A549 (cell line): Measurements from ENCODE around the gene DYNLT4. TPM values are rescaled to one million over a fixed set of nuclear protein-coding genes. Genes with fewer than 3 reads are reported as not detected.
"Not testable (repeated sequence)": the region's sequence is repeated elsewhere in the genome, so short reads cannot be mapped to it uniquely, and the experiment has no call there.

Experiments used
- ATAC-seq, 2 experiments: fragments of 200-7000 bp in 1 of 2; fragments of >200 bp in 1 of 2; cut with Nextera tagmentation in 1 of 2; cut with Tn5 transposase in 1 of 2; 3 replicates each; pipeline versions ENCODE4 v1.8.0 to v1.9.1; 2018 to 2020; ENCODE audit warnings: mild to moderate bottlenecking in 1 of 2, moderate library complexity in 1 of 2
- CTCF ChIA-PET: fragments of 300-600 bp; sonication (Branson Sonifier 250); formaldehyde crosslinking; extraction: SDS; loops from one replicate; lab custom pipeline; 2021; ENCODE audit warnings: antibody characterized with exemption, inconsistent platforms; lab: Yijun Ruan, JAX
- POLR2A ChIA-PET: fragments of 350-600 bp; formaldehyde crosslinking; extraction: SDS; loops from one replicate; lab custom pipeline; 2021; ENCODE audit warnings: antibody characterized with exemption, inconsistent platforms; lab: Yijun Ruan, JAX
- DNase-seq, 2 experiments: peaks; one replicate each; pipeline versions ENCODE4 v3.0.0 to v3.0.0-alpha.2; 2011 to 2016; ENCODE audit warnings: low read depth in 1 of 2, low spot score in 1 of 2
- FAIRE-seq: peaks from 2 replicates; lab custom pipeline; 2011; peaks lifted over from hg19 to GRCh38; lab: Jason Lieb, UNC
- H3K27ac ChIP-seq, 2 experiments: fragments of >200 bp; sonication (Bioruptor Twin); formaldehyde crosslinking; 3 replicates each; pipeline ENCODE4 v1.5.1; 2016 to 2017
- H3K4me1 ChIP-seq: fragments of >200 bp; sonication (Bioruptor Twin); formaldehyde crosslinking; 3 replicates; pipeline ENCODE4 v1.6.1; 2016
- H3K4me2 ChIP-seq: fragments of >200 bp; sonication (Bioruptor Twin); formaldehyde crosslinking; 3 replicates; pipeline ENCODE4 v1.6.1; 2016
- H3K4me3 ChIP-seq: fragments of >200 bp; sonication (Bioruptor Twin); formaldehyde crosslinking; 3 replicates; pipeline ENCODE4 v1.5.1; 2016
- H3K9me3 ChIP-seq: fragments of >200 bp; sonication (Bioruptor Twin); formaldehyde crosslinking; 3 replicates; pipeline ENCODE4 v1.6.1; 2016
- ATOH8 ChIP-seq: fragments of 250-450 bp; sonication (Bioruptor Pico); IDR thresholded peaks from 2 replicates; pipeline ENCODE4 v1.5.0; 2020; ENCODE audit warnings: low read depth, mild to moderate bottlenecking, moderate library complexity
- BHLHE40 ChIP-seq: IDR thresholded peaks from 2 replicates; pipeline ENCODE4 v1.6.1; 2012; ENCODE audit warnings: low read depth, low read length, inconsistent platforms
- CEBPB ChIP-seq, 2 experiments: fragments of >200 bp in 1 of 2; sonication (Bioruptor Twin) in 1 of 2; formaldehyde crosslinking in 1 of 2; IDR thresholded peaks; 2 replicates each; pipeline ENCODE4 v1.6.1; 2012 to 2016
- CHD4 ChIP-seq: fragments of 200-600 bp; sonication (generic); IDR thresholded peaks from 2 replicates; pipeline ENCODE4 v1.6.1; 2016; ENCODE audit warnings: antibody characterized with exemption, mild to moderate bottlenecking, borderline replicate concordance
- E2F6 ChIP-seq: IDR thresholded peaks from 2 replicates; pipeline ENCODE4 v1.6.1; 2012; ENCODE audit warnings: low read depth, borderline replicate concordance
- EHF ChIP-seq: fragments of 250-450 bp; sonication (Bioruptor Pico); IDR thresholded peaks from 2 replicates; pipeline ENCODE4 v1.5.0; 2020; ENCODE audit warnings: mild to moderate bottlenecking
- FOSB ChIP-seq: fragments of 250-450 bp; sonication (Bioruptor Pico); IDR thresholded peaks from 2 replicates; pipeline ENCODE4 v1.5.0; 2020; ENCODE audit warnings: mild to moderate bottlenecking, moderate library complexity
- FOSL2 ChIP-seq, 2 experiments: fragments of 450-650 bp in 1 of 2; fragments of >200 bp in 1 of 2; sonication (Bioruptor Twin) in 1 of 2; formaldehyde crosslinking; IDR thresholded peaks; 2 replicates each; pipeline versions ENCODE4 v1.5.0 to v1.6.1; 2016 to 2020; ENCODE audit warnings: mild to moderate bottlenecking in 1 of 2, moderate library complexity in 1 of 2
- GATA3 ChIP-seq: IDR thresholded peaks from 2 replicates; pipeline ENCODE4 v1.6.1; 2012; ENCODE audit warnings: borderline replicate concordance
- HES2 ChIP-seq: fragments of >200 bp; sonication (Bioruptor Twin); formaldehyde crosslinking; IDR thresholded peaks from 2 replicates; pipeline ENCODE4 v1.6.1; 2016
- HMGXB4 ChIP-seq: fragments of 250-450 bp; sonication (Bioruptor Pico); IDR thresholded peaks from 2 replicates; pipeline ENCODE4 v1.5.0; 2021; ENCODE audit warnings: mild to moderate bottlenecking, moderate library complexity, borderline replicate concordance
- KDM5A ChIP-seq: fragments of 200-600 bp; sonication (generic); IDR thresholded peaks from 2 replicates; pipeline ENCODE4 v1.6.1; 2016; ENCODE audit warnings: antibody characterized with exemption, mild to moderate bottlenecking
- MAX ChIP-seq: IDR thresholded peaks from 2 replicates; pipeline ENCODE4 v1.6.1; 2012
- NR3C1 ChIP-seq: fragments of >200 bp; sonication (Bioruptor Twin); formaldehyde crosslinking; IDR thresholded peaks from 3 replicates; pipeline ENCODE4 v1.6.1; 2017
- PHF8 ChIP-seq: fragments of 200-600 bp; sonication (generic); IDR thresholded peaks from 2 replicates; pipeline ENCODE4 v1.6.1; 2016; ENCODE audit warnings: low read depth, mild to moderate bottlenecking, antibody characterized with exemption, moderate library complexity, borderline replicate concordance
- POLR2A ChIP-seq: IDR thresholded peaks from 2 replicates; pipeline ENCODE4 v1.6.1; 2012; ENCODE audit warnings: mild to moderate bottlenecking, low read length
- RAD21 ChIP-seq, 2 experiments: fragments of >200 bp in 1 of 2; sonication (Bioruptor Twin) in 1 of 2; formaldehyde crosslinking in 1 of 2; IDR thresholded peaks in 1 of 2; conservative IDR thresholded peaks in 1 of 2; 2 replicates in 1 of 2; 3 replicates in 1 of 2; pipeline ENCODE4 v1.6.1; 2012 to 2018; ENCODE audit warnings: inconsistent platforms in 1 of 2
- RCOR1 ChIP-seq: fragments of 150-350 bp; IDR thresholded peaks from 2 replicates; pipeline ENCODE4 v1.6.1; 2014; ENCODE audit warnings: antibody characterized with exemption, low read length, low read depth
- RNF2 ChIP-seq: fragments of 200-600 bp; sonication (generic); IDR thresholded peaks from 2 replicates; pipeline ENCODE4 v1.6.1; 2016; ENCODE audit warnings: low read depth, mild to moderate bottlenecking, antibody characterized with exemption, moderate library complexity, borderline replicate concordance
- SREBF2 ChIP-seq: fragments of 450-650 bp; IDR thresholded peaks from 2 replicates; pipeline ENCODE4 v1.6.1; 2014; ENCODE audit warnings: mild to moderate bottlenecking, moderate library complexity
- TFCP2L1 ChIP-seq: fragments of 250-450 bp; sonication (Bioruptor Pico); IDR thresholded peaks from 2 replicates; pipeline ENCODE4 v1.5.0; 2021; ENCODE audit warnings: mild to moderate bottlenecking
- TP53 ChIP-seq: fragments of 250-450 bp; sonication (Bioruptor Pico); IDR thresholded peaks from 2 replicates; pipeline ENCODE4 v1.5.0; 2021; ENCODE audit warnings: mild to moderate bottlenecking, moderate library complexity
- ZFP36 ChIP-seq: fragments of 450-650 bp; IDR thresholded peaks from 2 replicates; pipeline ENCODE4 v1.6.1; 2014; ENCODE audit warnings: borderline replicate concordance; ENCODE audit not compliant: partially characterized antibody
- ZNF302 ChIP-seq: fragments of 250-450 bp; sonication (Bioruptor Pico); IDR thresholded peaks from 2 replicates; pipeline ENCODE4 v1.9.0; 2021; ENCODE audit warnings: inconsistent platforms, mild to moderate bottlenecking, moderate library complexity
- ZSCAN20 ChIP-seq: fragments of 250-450 bp; sonication (Bioruptor Pico); IDR thresholded peaks from 2 replicates; pipeline ENCODE4 v1.8.0; 2022; ENCODE audit warnings: mild to moderate bottlenecking, moderate library complexity
- WGBS: methylation state at CpG from one replicate; pipeline ENCODE4 v1.1.6; 2017; ENCODE audit errors: missing lambda C conversion rate; 5-methylcytosine and 5-hydroxymethylcytosine counted together
- polyA plus RNA-seq, 4 experiments: library from polyadenylated mRNA; depleted of rRNA in 3 of 4; stranded (reverse); fragments of >200 nt; fragmentation: RNase III in 1 of 4; extraction: RNeasy Plus Mini Kit Qiagen cat#74134 plus additional on column Dnase treatment in 1 of 4; gene quantifications; 2 replicates in 3 of 4; 3 replicates in 1 of 4; pipeline ENCODE4 v1.2.3, GENCODE V29; 2011 to 2017

Gene DYNLT4
- polyA plus RNA-seq, 2 of the 4 experiments (the other 2 are of a cell fraction): 0.12 to 0.21 TPM

- TF ChIP-seq HMGXB4: no peak
- TF ChIP-seq MAX: peak; percentile 87
- peak; percentile 97 for TF ChIP-seq POLR2A
- TF ChIP-seq TP53 (CRISPR knock-in tag): no peak
Measured at GRCh38 chr1:44775078-44775929, 31.8 kb downstream of the DYNLT4 start, which contains the start of gene RPS8 (continued).

GRCh38 chr1:44766421-44766820 is 40.7 kb downstream of the DYNLT4 start:
- not testable (repeated sequence) for FAIRE-seq, ATAC-seq, DNase-seq, H3K4me1 ChIP-seq, H3K27ac ChIP-seq, H3K9me3 ChIP-seq, H3K4me2 ChIP-seq, H3K4me3 ChIP-seq
- ChIA-PET POLR2A (interaction anchor here (3.2 kb wide), 1 partner anchor 9 kb away, joined by 15 read pairs; the partner anchor contains the start of gene RPS8), CTCF (interaction anchor here (1.1 to 1.6 kb wide), 2 partner anchors 11 to 114 kb away, joined by 3 to 4 read pairs; no protein-coding TSS in a partner anchor)
- 84% methylated on average over 5 of the region's 6 CpGs for WGBS

- ATAC-seq (no peak), FAIRE-seq (no peak), DNase-seq (no peak)
- Histone ChIP-seq H3K4me2 (no peak overlapping the region), H3K27ac (no peak overlapping the region), H3K4me3 (no peak overlapping the region), H3K4me1 (no peaks in the 10 kb centered on the region), H3K9me3 (no peaks in the 10 kb centered on the region)
- TF ChIP-seq RAD21 (conservative IDR thresholded peaks at IDR 0.05 in 1 of 2, IDR thresholded peaks at IDR 0.05 in 1 of 2) (no peak), FOSB (CRISPR knock-in tag) (no peak), ATOH8 (CRISPR knock-in tag) (no peak)
- ChIA-PET POLR2A (no interaction called here), CTCF (interaction anchor here (1.0 to 1.7 kb wide), 5 partner anchors 12 to 31 kb away, joined by 3 to 6 read pairs (median 4); partner anchors contain the start of gene RNU5D-1)
- WGBS: 86% methylated on average over 3 of the region's 3 CpGs
Measured at GRCh38 chr1:44760876-44761275, 46.3 kb downstream of the DYNLT4 start.

- no peak for ATAC-seq
- H3K4me1 ChIP-seq: no peaks in the 10 kb centered on the region
- DNase-seq: no peak
- ChIA-PET CTCF (interaction anchor here (1.9 kb wide), 1 partner anchor 9 kb away, joined by 5 read pairs; no protein-coding TSS in a partner anchor), POLR2A (no interaction called here)
- no peak overlapping the region for H3K4me2 ChIP-seq
- no peaks in the 10 kb centered on the region for H3K9me3 ChIP-seq
- H3K4me3 ChIP-seq: no peak overlapping the region
- no peak overlapping the region for H3K27ac ChIP-seq
- WGBS: 88% methylated on average over 6 of the region's 11 CpGs
- no peak for FAIRE-seq
- TF ChIP-seq E2F6 (no peak), RCOR1 (no peak), NR3C1 (no peak), TFCP2L1 (no peak), CHD4 (no peak), FOSL2 (IDR thresholded peaks at IDR 0.05) (no peak), FOSL2 (CRISPR knock-in tag; IDR thresholded peaks at IDR 0.05) (no peak), HES2 (no peak), SREBF2 (no peak), RNF2 (no peak), EHF (no peak), CEBPB (IDR thresholded peaks at IDR 0.05) (no peak), ZSCAN20 (CRISPR knock-in tag) (no peak), ZFP36 (no peak), KDM5A (no peak), ZNF302 (no peak), BHLHE40 (no peak), GATA3 (no peak), PHF8 (no peak)
Measured at GRCh38 chr1:44759077-44759476, 48.1 kb downstream of the DYNLT4 start.
